ENCODE data around the gene POFUT1. TPM values are rescaled to one million over a fixed set of nuclear protein-coding genes. Genes with fewer than 3 reads are reported as not detected.
A peak's percentile ranks its signal among the peaks of the same experiment; 100 is the strongest.
"Not testable (repeated sequence)": the region's sequence is repeated elsewhere in the genome, so short reads cannot be mapped to it uniquely, and the experiment has no call there.

The POFUT1 gene
- total and polyA plus RNA-seq, 7 donors: 7.8 to 22.9 (median 16.3) TPM

- TF ChIP-seq, protein P1, sequence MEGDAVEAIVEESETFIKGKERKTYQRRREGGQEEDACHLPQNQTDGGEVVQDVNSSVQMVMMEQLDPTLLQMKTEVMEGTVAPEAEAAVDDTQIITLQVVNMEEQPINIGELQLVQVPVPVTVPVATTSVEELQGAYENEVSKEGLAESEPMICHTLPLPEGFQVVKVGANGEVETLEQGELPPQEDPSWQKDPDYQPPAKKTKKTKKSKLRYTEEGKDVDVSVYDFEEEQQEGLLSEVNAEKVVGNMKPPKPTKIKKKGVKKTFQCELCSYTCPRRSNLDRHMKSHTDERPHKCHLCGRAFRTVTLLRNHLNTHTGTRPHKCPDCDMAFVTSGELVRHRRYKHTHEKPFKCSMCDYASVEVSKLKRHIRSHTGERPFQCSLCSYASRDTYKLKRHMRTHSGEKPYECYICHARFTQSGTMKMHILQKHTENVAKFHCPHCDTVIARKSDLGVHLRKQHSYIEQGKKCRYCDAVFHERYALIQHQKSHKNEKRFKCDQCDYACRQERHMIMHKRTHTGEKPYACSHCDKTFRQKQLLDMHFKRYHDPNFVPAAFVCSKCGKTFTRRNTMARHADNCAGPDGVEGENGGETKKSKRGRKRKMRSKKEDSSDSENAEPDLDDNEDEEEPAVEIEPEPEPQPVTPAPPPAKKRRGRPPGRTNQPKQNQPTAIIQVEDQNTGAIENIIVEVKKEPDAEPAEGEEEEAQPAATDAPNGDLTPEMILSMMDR (IDR thresholded peaks at IDR 0.05): no peak
- Histone ChIP-seq H3K4me1 (no peaks in the 10 kb centered on the region), H3K9me3 (no peaks in the 10 kb centered on the region), H3K27me3 (ENCODE audit: insufficient read depth in 3 of 3, low read length in 2 of 3) (no peaks in the 10 kb centered on the region), H3K4me3 (no peak overlapping the region), H3K36me3 (ENCODE audit: insufficient read depth in 1 of 2, low read depth in 1 of 2) (no peaks in the 10 kb centered on the region), H3K27ac (no peak overlapping the region)
- 51 to 66% (median 59%) methylated on average over 5 of the region's 5 CpGs for WGBS, 3 donors
- intact Hi-C loops (cut with DNase I): no loop called here
- no peak for DNase-seq
- no peak for ATAC-seq
Measured at GRCh38 chr20:32271620-32272019, 63.9 kb downstream of the POFUT1 start.

DNA sequence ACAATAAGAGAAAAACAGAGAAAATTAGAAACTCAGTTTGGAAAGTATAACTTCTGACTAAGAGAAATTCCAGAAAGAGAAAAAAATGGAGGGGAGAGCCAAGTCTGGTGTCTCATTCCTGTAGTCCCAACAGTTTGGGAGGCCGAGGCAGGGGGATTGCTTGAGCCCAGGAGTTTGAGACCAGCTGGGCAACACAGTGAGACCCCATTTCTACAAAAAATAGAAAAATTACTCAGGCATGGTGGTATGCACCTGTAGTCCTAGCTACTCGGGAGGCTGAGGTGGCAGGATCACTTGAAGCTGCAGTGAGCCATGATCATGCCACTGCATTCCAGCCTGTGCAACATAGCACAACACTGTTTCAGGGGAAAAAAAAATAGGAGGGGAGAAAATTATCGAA lies 66.7 kb downstream of the POFUT1 start:
- no peaks in the 10 kb centered on the region for H3K36me3 ChIP-seq (ENCODE audit: insufficient read depth in 1 of 2, low read depth in 1 of 2)
- no peak overlapping the region for H3K4me3 ChIP-seq
- DNase-seq (no peak), ATAC-seq (no peak)
- H3K4me1 ChIP-seq: peaks cover 5% of the 10 kb centered on the region
- TF ChIP-seq, protein P1 (IDR thresholded peaks at IDR 0.05): no peak
- no peak overlapping the region for H3K27ac ChIP-seq
- intact Hi-C loops (cut with DNase I): no loop called here
- no peaks in the 10 kb centered on the region for H3K9me3 ChIP-seq
- no peaks in the 10 kb centered on the region for H3K27me3 ChIP-seq (ENCODE audit: insufficient read depth in 3 of 3, low read length in 2 of 3)
- WGBS, 3 donors: 82 to 90% (median 85%) methylated on average over 3 of the region's 3 CpGs

DNA sequence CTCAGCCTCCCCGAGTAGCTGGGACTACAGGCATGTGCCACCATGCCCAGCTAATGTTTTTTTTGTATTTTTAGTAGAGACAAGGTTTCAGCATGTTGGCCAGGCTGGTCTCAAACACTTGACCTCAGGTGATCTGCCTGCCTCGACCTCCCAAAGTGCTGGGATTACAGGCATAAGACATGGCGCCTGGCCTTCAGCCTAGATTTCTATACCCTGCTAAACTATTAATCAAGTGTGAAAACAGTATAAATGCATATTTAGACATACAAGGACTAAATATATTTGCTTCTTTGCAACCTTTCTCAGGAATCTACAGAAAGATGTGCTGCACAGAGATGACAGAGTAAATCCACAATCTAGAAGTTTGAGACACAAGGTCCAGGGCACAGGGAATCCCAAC lies 67.5 kb downstream of the POFUT1 start:
- H3K4me1 ChIP-seq; H3K4me3 ChIP-seq; H3K36me3 ChIP-seq (ENCODE audit: insufficient read depth in 1 of 2, low read depth in 1 of 2); ATAC-seq; intact Hi-C loops (cut with DNase I); DNase-seq; H3K9me3 ChIP-seq; H3K27ac ChIP-seq; H3K27me3 ChIP-seq (ENCODE audit: insufficient read depth in 3 of 3, low read length in 2 of 3): not testable (repeated sequence)
- WGBS, 3 donors: 86 to 94% (median 89%) methylated on average over 3 of the region's 3 CpGs

DNA sequence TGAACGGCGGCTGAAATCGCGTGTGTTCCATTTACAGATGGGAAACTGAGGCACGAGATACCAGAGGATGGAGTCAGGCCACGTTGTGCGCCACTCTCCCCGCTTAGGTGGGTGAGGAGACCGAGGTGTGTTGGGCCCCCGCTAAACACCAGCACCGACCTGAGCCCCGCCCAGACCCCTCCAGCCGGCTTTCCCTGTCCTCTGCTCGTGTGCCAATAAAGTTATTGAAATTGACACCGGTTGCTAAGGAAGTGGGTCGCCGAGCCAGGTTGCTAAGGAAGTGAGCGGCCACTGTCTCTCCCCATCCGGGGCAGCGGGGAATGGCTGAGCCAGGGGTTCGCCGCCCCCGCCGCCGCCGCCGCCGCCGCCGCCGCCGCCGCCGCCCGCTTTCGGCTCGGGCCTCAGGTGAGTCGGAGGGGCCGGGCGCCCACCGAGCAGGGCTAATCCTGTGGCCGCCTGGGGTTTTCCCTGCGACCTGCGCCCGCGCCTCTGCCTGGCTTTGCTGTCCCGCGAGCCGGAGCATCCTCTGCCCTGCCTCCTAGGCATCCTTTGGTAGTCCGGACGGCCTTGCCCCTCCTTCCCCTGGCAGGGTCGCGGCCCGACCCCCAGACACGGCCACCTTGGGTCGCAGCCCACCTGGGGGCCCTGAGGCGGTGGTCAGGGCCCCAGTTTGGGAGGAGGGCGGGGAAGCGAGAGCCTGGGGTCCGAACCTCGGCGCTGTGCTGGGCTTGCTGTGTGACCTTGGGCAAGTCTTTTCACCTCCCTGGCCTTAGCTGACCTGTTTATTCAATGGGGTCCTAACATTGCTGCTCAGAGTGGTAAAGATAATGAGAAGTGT lies 69.9 kb downstream of the POFUT1 start, which contains the start of gene KIF3B:
Gene KIF3B (plus strand): TSS at position 291 of the 838 bp plus-strand sequence. CDS start 32,127 bp downstream, outside the sequence.
- peak; percentile 88 to 93 for DNase-seq
- Histone ChIP-seq H3K27ac (peak within 1 kb of the TSS; percentile 73), H3K36me3 (ENCODE audit: insufficient read depth in 1 of 2, low read depth in 1 of 2) (peaks cover 0 to 5% of the 10 kb centered on the region in 2 donors), H3K4me3 (peak within 1 kb of the TSS; percentile 89), H3K4me1 (peaks cover 9% of the 10 kb centered on the region), H3K27me3 (ENCODE audit: insufficient read depth in 3 of 3, low read length in 2 of 3) (no peaks in the 10 kb centered on the region), H3K9me3 (no peaks in the 10 kb centered on the region)
- WGBS, 3 donors: 1 to 3% (median 2%) methylated on average over 35 to 62 of the region's 62 CpGs
- ATAC-seq: peak; percentile 96 to 98 (median 98)
- intact Hi-C loops (cut with DNase I): no loop called here
- TF ChIP-seq, protein P1 (IDR thresholded peaks at IDR 0.05): no peak

- Histone ChIP-seq H3K27me3 (ENCODE audit: insufficient read depth in 3 of 3, low read length in 2 of 3) (no peaks in the 10 kb centered on the region), H3K36me3 (ENCODE audit: insufficient read depth in 1 of 2, low read depth in 1 of 2) (peaks cover 0 to 5% of the 10 kb centered on the region in 2 donors), H3K4me3 (peak overlapping the region; percentile 89), H3K4me1 (peaks cover 13% of the 10 kb centered on the region), H3K9me3 (no peaks in the 10 kb centered on the region), H3K27ac (peak overlapping the region; percentile 73)
- ATAC-seq (no peak), DNase-seq (no peak)
- TF ChIP-seq, protein P1 (IDR thresholded peaks at IDR 0.05): no peak
- 45 to 66% (median 49%) methylated on average over 4 of the region's 4 CpGs for WGBS, 3 donors
- intact Hi-C loops (cut with DNase I): no loop called here
Measured at GRCh38 chr20:32278199-32278643, 70.5 kb downstream of the POFUT1 start.

Measured in psoas muscle (tissue), 8 donors.